GDM1 (cell line): ENCODE results near the gene ATG4C.
"Not testable (repeated sequence)": the region's sequence is repeated elsewhere in the genome, so short reads cannot be mapped to it uniquely, and the experiment has no call there.

Experiments used
- DNase-seq: peaks from one replicate; lab custom pipeline; 2025; lab: John Stamatoyannopoulos, UW

ATG4C gene

GRCh38 chr1:62774971-62775595 lies 8.8 kb upstream of the ATG4C start:
- DNase-seq = no peak

GRCh38 chr1:62778208-62778607 lies 5.7 kb upstream of the ATG4C start:
- no peak for DNase-seq

- no peak for DNase-seq
These were observed 1.9 kb upstream of the ATG4C start for GRCh38 chr1:62781841-62782543.

GRCh38 chr1:62782544-62783212 lies 1.3 kb upstream of the ATG4C start:
- DNase-seq = not testable (repeated sequence)

GRCh38 chr1:62784509-62785365 lies 805 bp downstream of the ATG4C start:
- DNase-seq = no peak

- DNase-seq = no peak
These were observed 6.8 kb downstream of the ATG4C start for GRCh38 chr1:62790716-62791115.

GRCh38 chr1:62794053-62794452 lies 10.1 kb downstream of the ATG4C start:
- no peak for DNase-seq

- no peak for DNase-seq
These were observed 12.3 kb downstream of the ATG4C start for GRCh38 chr1:62796221-62796620.

GRCh38 chr1:62799688-62800087 lies 15.8 kb downstream of the ATG4C start:
- DNase-seq = no peak

GRCh38 chr1:62800281-62800680 lies 16.3 kb downstream of the ATG4C start:
- no peak for DNase-seq

GRCh38 chr1:62800825-62801306 lies 16.9 kb downstream of the ATG4C start:
- DNase-seq = peak; percentile 85

GRCh38 chr1:62809788-62810187 lies 25.9 kb downstream of the ATG4C start:
- no peak for DNase-seq

- DNase-seq = no peak
These were observed 26.7 kb downstream of the ATG4C start for GRCh38 chr1:62810420-62811274.

- DNase-seq = no peak
These were observed 39.6 kb downstream of the ATG4C start for GRCh38 chr1:62823556-62823955.

- no peak for DNase-seq
These were observed 43.0 kb downstream of the ATG4C start for GRCh38 chr1:62826901-62827300.

GRCh38 chr1:62827786-62828185 lies 43.9 kb downstream of the ATG4C start:
- not testable (repeated sequence) for DNase-seq

- no peak for DNase-seq
These were observed 48.3 kb downstream of the ATG4C start for GRCh38 chr1:62832276-62832675.

- no peak for DNase-seq
These were observed 49.6 kb downstream of the ATG4C start for GRCh38 chr1:62833529-62833928.

- no peak for DNase-seq
These were observed 50.5 kb downstream of the ATG4C start for GRCh38 chr1:62834400-62834961.

GRCh38 chr1:62836856-62837540 lies 53.1 kb downstream of the ATG4C start:
- no peak for DNase-seq
